ENCODE results near the gene GHRL.

The GHRL gene

GRCh38 chr3:10338164-10338470 lies 45.4 kb upstream of the GHRL start:
- no peak overlapping the region for H3K4me3 ChIP-seq (ENCODE audit: control insufficient read depth, low read depth, low read length)
- no peak for TF ChIP-seq CTCF (IDR thresholded peaks at IDR 0.05; ENCODE audit: control insufficient read depth, insufficient read depth, low read depth, low read length, missing control alignments)
- no peak for DNase-seq (ENCODE audit: low read depth)

GRCh38 chr3:10337323-10338163 lies 44.8 kb upstream of the GHRL start:
- no peak for TF ChIP-seq CTCF (IDR thresholded peaks at IDR 0.05; ENCODE audit: control insufficient read depth, insufficient read depth, low read depth, low read length, missing control alignments)
- no peak overlapping the region for H3K4me3 ChIP-seq (ENCODE audit: control insufficient read depth, low read depth, low read length)
- no peak for DNase-seq (ENCODE audit: low read depth)

GRCh38 chr3:10336761-10337160 lies 44.0 kb upstream of the GHRL start:
- no peak for DNase-seq (ENCODE audit: low read depth)
- TF ChIP-seq CTCF (IDR thresholded peaks at IDR 0.05; ENCODE audit: control insufficient read depth, insufficient read depth, low read depth, low read length, missing control alignments) = no peak
- H3K4me3 ChIP-seq (ENCODE audit: control insufficient read depth, low read depth, low read length) = no peak overlapping the region

GRCh38 chr3:10335871-10336622 lies 43.3 kb upstream of the GHRL start:
- no peak for TF ChIP-seq CTCF (IDR thresholded peaks at IDR 0.05; ENCODE audit: control insufficient read depth, insufficient read depth, low read depth, low read length, missing control alignments)
- no peak overlapping the region for H3K4me3 ChIP-seq (ENCODE audit: control insufficient read depth, low read depth, low read length)
- DNase-seq (ENCODE audit: low read depth) = no peak

GRCh38 chr3:10335190-10335738 lies 42.5 kb upstream of the GHRL start:
- DNase-seq (ENCODE audit: low read depth) = no peak
- no peak overlapping the region for H3K4me3 ChIP-seq (ENCODE audit: control insufficient read depth, low read depth, low read length)
- TF ChIP-seq CTCF (IDR thresholded peaks at IDR 0.05; ENCODE audit: control insufficient read depth, insufficient read depth, low read depth, low read length, missing control alignments) = no peak

GRCh38 chr3:10334459-10334858 lies 41.7 kb upstream of the GHRL start:
- peak; percentile 48 for TF ChIP-seq CTCF (IDR thresholded peaks at IDR 0.05; ENCODE audit: control insufficient read depth, insufficient read depth, low read depth, low read length, missing control alignments)
- H3K4me3 ChIP-seq (ENCODE audit: control insufficient read depth, low read depth, low read length) = no peak overlapping the region
- DNase-seq (ENCODE audit: low read depth) = peak; percentile 41

Data from AG09309 (cell line).